Left ventricle myocardium superior (tissue), 1 donor: ENCODE results near the gene OGFOD1. TPM values are rescaled to one million over a fixed set of nuclear protein-coding genes. Genes with fewer than 3 reads are reported as not detected.
A peak's percentile ranks its signal among the peaks of the same experiment; 100 is the strongest.

ENCODE experiments used
- ATAC-seq: fragments of 200-7000 bp; cut with Tn5 transposase; one replicate; pipeline ENCODE4 v1.9.1; 2020; ENCODE audit warnings: mild to moderate bottlenecking, moderate library complexity
- DNase-seq: peaks from one replicate; pipeline ENCODE4 v3.0.0-alpha.2; 2020
- intact Hi-C: fragments of 100-400 bp; cut with micrococcal nuclease; formaldehyde crosslinking; loops from one replicate; pipeline ENCODE4 v1.11.0; 2022
- total RNA-seq: library from RNA; stranded (reverse); fragmentation: NEBNext Ultra II Directional; extraction: Animal tissue kit (Norgen Biotek cat#: 25700); gene quantifications from one replicate; pipeline ENCODE4 v1.2.1, GENCODE V29; 2021
- donor health status: DM: no; HTN: yes; CAD: no; lungs with severe emphysema.

Gene OGFOD1
- total RNA-seq, 1 donor from 2014 or later, result 27.1 TPM

DNA sequence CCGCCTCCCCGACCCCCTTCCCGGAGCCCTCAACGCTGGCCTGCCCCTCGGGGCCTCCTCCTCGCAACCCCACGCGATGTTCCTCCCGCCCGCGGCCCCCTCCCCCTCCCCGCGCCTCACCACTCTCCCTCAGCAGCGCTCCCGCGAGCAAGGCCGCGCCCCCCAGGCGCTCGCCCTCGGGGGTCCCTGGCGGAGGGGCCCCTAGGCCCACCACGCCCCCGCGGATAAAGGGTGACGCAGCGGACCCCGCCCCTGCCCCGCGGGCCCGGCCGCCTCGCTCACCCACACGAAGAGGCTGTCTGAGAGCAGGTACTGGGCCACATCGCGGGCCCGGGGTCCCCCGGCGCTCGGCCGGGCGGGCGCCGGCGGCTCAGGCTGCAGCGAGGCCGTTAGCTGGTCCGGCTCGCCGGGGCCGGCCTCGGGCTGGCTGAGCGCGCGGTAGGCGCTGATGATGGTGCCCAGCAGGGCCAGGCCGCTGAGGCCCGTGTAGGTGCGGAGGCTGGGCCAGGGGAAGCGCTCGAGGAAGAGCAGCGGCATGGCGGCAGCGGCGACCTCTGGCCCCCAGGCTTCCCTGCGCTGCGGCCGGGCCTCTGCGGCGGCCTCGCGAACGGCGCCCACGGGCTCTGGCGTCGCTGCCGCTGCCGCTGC is 26.4 kb upstream of the OGFOD1 start:
- intact Hi-C loops, result no loop called here
- DNase-seq (peak; percentile 58), ATAC-seq (peak; percentile 40)

DNA sequence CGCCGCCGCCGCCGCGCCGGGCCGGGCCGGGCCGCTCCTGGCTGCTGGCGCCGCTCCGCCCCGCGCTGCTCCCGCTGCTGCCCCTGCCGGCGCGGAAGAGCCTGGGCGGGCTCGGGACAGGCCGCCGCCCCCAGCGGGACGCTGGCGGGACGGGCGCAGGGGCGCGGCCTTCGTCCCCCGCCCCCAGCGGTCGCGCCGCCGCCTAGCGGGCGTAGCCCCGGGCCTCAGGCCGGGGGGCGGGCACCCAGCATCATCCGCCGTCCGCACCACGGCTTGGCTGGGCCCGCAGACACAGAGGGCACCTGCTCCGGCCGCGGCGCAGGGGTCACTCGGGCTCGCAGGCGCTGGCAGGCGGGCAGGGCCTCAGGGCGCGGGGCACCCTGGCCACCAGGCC is 25.9 kb upstream of the OGFOD1 start, which contains the start of gene AMFR:
Gene AMFR (minus strand): TSS at position 107 of the 394 bp plus-strand sequence. CDS start 218 bp downstream, outside the sequence.
- peak; percentile 89 for DNase-seq
- ATAC-seq, result peak; percentile 97
- intact Hi-C loops, result no loop called here

DNA sequence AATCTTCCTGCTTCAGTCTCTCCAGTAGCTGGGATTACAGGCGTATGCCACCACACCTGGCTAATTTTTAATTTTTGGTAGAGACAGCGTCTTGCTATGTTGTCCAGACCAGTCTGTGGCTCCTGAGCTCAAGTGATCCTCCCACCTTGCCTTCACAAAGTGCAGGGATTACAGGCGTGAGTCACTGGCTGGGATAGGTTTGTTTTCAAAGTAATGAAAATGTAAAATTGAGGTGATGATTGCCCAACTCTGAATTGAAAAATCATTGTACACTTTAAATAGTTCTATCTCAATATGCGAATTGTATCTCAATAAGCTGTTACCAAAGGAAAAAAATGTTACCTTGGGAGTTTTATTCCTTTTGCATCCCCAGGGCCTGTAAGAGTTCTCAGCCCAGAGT is 24.8 kb upstream of the OGFOD1 start:
- no peak for ATAC-seq
- DNase-seq, result no peak
- intact Hi-C loops, result no loop called here

DNA sequence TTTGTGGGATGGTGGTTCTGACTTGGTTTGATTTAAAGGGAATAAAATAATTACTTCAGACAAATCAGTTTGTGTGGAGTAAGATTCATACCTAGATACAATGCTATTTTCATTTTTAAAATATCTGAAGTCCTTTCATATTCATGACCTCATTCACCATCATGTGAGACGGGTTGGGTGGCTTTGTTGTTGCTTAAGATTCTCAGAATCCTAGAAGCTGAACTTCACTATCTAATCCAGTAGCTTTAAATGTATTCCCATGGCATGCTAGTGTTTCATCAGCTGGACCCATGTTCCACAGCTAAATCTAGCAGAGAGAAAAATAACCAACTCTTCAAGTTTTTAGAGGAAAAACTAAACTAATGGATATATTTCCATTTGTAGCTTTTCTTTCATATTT is 23.3 kb upstream of the OGFOD1 start:
- DNase-seq (no peak), ATAC-seq (no peak)
- intact Hi-C loops, result no loop called here

DNA sequence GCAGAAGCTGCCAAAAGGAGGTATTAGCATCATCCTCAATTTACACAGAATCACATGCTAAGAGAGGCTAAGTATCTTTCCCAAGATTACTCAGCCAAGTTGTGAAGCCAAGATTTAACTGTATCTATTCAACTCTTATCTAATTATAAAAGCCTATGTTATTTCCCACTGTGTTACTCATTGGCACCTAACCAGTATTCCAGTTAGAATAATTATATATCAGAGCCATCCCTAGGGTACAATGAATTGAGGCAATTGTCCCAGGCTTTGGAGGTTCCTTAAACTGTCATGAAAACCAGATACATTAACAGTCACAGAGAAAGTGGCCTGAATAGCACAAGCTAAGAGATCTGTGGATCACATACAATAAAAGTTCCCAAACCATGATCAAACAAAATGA is 15.1 kb upstream of the OGFOD1 start:
- no peak for ATAC-seq
- DNase-seq, result no peak

DNA sequence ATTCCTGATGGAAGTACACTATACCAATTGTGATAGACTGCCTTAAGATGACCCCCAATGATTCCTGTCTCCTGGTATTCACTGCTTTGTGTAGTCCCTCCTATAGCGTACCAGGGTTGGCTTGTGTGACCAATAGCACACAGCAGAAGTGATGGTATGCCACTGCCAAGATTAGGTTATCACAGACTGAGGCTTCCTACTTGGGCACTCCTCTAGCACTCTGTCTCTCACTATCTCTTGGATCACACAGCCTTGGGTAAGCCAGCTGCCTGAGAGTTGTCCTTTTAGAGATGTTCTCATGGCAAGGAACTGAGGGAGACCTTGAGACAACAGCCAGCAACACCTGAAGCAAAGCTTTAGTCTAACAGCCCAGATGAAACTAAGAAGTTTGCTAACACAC is 13.3 kb upstream of the OGFOD1 start:
- ATAC-seq (no peak), DNase-seq (no peak)
- intact Hi-C loops, result no loop called here

More for the DNA sequence above, 15.1 kb upstream of the OGFOD1 start:
- intact Hi-C loops, result no loop called here

DNA sequence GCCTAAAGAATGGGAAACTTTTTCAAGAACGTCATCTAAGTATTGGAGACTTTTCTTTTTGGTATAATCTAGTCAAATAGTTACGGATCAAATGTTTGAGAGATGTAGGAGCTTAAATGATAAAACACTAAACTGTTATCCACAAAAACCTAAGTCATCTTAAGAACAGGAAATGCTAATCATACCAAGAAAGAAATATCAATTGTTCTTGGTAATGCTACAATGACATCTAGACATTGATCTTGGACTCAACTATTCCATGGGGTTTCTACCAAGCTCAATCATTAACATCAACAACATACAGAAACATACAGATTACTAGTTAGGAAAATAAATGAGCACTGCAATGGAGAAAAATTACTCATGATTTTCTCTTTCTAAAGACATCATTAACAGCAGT is 4.1 kb upstream of the OGFOD1 start:
- ATAC-seq, result no peak
- no peak for DNase-seq
- intact Hi-C loops, result no loop called here

DNA sequence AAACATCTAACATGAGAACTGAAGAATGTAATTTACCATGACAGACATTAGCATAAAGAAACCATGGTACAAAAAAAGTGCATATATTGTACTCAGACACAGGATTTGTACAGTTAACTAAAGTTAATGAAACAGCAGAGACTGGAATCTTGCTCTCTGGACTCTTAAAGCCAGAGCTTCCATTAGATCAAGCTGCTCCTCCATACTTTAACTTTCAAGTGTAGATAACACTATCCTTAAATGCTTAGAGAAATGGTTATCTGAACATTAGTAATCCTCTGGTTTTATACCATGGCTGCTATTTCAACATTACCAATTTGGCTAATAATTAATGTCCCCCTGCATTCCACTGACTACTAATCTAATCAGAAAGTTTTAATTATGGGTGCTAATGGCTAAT is 3.3 kb upstream of the OGFOD1 start:
- ATAC-seq, result no peak
- intact Hi-C loops, result no loop called here
- DNase-seq, result no peak

DNA sequence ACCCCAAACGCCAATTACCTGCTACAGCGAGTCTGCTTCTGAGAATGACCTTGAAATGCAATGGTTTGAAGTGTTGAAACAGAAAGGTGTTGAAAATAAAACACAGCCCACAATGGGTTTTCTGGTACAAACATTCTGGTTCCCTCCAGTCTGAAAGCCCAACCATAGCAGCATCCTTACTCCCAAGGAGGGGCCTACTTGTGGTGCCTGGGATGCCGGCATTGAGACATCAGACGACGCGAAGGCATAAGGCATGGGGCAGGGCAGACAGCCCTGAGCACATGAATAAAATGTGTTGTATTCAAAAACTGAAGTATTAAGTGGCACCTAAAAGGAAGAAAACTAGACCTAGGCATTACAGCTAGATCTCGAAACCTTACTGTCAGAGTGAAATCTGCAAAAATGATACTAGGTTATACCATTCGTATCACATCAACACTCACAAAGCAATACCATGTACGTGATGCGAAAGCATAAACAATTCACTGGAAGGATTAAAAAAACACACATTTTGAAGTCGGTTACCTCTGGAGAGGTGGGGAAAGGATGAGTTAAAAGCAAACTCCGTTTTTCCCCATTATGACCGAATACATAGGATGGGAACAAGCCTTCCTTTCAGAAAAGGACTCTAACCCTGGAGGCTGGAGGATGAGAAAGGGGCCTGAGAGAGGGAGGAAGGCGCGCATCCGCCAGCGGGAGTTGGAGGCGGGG is 924 bp upstream of the OGFOD1 start:
- DNase-seq, result no peak
- peak; percentile 17 for ATAC-seq
- intact Hi-C loops, result no loop called here

DNA sequence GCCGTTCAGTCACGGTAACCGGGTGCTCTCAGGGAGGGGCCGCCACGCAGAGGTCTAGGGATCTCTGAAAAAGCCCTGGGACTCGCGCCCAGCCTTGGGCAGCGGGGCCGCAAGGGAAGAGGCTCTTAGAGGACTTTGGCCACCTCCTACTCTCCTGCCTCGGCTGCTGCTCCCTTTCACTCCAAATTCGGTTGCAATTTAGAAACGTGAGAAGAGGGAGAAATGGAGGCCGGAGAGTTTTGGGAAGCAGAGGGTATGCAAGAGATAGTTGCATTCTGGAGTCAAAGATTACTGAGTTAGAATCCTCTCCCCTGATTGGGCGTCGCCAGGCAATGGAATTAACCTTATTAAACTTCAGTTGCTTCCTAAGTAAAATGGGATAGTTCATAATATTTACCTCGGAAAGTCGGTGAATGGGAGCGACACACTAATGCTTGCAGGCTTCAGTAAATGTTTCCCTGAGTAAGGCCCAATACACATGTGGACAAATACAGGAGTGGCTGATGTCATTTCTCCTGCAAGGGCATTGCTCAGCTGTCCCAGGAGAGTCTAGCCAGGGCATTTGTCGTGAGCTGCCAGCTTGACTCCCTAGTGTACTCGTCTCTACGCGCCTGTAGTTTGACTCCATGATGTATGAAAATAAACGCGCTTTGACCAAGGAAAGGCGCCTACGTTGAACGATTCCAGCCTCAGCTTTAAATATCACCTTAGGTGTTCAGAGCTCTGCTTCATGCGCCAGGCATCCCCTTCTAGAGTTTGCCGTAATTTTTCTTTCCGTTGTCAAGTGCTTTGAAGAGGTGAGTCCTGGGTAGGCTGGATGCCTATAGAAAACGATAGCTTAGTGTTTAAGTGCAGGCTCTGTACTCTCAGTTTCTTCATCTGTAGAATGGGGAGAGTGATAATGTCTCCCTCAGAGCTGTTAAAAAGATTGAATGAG is 667 bp downstream of the OGFOD1 start:
- intact Hi-C loops, result no loop called here
- DNase-seq, result peak; percentile 34
- peak; percentile 71 for ATAC-seq

DNA sequence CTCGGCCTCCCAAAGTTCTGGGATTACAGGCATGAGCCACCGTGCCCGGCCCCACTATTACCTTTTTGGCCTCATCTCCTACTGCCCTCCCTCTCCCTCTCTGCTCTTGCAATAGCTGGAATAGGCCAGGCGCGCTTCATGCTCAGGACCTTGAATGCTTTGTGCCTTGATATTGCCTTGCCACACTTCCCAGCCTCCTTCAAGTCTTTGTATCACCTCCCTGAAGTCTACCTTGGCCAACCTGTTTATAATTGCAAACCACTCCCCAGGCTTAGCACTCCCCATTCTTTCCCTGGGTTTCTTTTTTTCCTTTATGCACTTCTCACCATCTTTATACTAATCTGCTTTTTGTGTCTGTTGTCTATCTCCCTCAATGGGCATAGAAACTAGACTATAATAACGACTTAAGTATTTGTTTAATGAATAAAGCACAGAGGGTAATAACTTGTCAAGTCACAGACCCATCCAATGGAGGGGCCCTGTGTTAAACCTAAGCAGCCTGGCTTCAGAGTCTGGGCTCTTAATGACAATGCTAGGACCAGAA is 6.6 kb downstream of the OGFOD1 start:
- DNase-seq (no peak), ATAC-seq (no peak)
- intact Hi-C loops, result no loop called here

DNA sequence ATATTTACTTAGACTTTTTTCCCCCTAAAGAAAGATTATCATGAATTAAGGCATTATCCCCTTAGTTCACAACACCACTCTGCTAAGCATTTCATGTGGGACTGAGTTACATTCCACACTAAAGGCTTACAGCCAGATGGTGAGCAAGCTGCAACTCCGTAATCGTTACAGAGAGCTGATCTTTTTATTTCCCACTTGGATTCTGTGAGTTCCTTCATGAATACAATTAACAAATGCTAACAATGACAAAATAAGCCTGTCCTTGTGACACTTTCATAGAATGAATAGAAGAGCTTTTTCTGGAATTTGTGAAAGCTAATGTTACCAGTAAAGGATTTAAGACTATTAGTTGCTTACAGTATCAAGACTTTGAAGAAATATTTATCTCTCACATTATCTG is 8.7 kb downstream of the OGFOD1 start:
- intact Hi-C loops, result no loop called here
- ATAC-seq, result no peak
- DNase-seq, result no peak

DNA sequence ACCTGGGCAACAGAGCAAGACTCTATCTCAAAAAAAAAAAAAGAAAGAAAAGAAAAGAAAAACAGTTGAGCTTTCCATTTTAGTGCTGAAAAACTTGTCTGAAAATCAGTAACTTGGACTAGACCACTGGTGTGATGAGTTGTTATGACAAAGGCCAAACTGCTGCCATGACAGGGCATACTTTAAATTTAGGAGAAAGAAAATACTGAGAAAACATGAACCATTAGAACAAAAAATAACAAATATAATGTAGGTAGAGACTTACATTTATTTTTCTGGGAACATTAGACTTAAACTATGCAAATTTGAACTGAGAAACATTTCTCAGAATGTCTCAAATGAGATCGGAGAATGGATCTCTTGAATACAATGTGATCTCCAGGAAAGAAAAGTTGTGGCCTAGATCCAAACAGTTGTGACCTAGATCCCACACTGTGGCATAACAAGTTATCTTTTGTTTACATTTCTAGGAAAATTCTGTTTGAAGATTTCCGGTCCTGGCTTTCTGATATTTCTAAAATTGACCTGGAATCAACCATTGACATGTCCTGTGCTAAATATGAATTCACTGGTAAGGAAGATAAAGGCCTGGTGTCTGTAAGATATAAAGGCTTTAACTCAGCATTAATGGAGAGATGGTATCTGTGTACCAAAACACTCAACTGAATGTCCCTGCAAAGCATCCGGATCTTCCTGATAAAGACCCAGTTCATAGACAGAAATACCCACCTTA is 10.9 kb downstream of the OGFOD1 start:
- ATAC-seq, result no peak
- no peak for DNase-seq
- intact Hi-C loops, result no loop called here

DNA sequence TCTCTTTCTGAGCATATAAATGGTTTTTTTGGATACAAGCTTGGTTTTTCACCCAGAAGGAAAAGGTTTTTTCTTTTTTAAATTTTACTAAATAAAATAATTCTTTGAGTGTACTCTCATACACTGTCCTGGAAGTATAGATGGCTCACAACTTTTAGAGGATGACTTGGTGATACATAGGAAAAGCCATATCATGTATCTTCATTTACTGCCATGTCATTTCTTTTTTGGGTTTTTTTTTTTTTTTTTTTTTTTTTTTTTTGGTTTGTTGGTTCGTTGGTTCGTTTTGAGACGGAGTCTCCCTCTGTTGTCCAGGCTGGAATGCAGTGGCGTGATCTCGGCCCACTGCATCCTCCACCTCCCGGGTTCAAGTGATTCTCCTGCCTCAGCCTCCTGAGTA is 11.8 kb downstream of the OGFOD1 start:
- ATAC-seq (no peak), DNase-seq (no peak)
- intact Hi-C loops, result no loop called here

DNA sequence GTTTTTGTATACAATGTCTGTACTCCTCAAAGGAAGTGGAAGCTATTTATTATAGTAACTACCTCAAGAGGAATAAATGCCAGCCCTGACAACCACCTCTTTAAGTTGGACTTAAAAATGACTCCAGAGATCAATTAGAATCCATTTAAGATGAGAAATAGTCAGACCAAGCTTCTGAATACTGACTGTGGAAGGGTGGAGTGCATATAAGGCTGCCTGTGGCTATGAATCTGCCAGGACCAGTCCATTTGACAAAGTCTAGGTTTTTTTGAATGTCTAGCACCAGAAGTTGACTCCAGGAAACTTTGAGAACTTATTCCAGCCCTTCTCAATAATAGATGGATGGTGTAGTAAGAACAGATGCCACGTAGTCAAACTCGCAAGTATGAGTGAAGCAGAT is 15.0 kb downstream of the OGFOD1 start:
- intact Hi-C loops, result no loop called here
- no peak for ATAC-seq
- no peak for DNase-seq

DNA sequence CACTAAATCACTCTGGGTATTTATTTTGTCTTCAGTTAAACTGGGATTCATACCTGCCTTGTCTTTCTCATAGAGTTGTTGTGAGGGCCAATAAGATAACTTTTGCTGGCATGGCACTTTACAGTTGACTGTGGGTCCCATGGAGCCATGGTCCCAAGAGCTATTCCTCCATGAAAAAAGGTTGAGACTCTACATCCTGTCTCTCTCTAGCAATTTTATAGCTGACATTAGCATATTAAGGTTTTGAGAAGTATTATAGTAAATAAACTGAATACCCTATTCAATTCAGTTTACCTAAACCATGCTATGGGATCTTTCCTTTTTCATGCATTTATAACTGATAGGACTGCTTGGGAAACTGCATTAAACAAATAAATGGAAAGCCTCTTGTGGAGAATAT is 17.4 kb downstream of the OGFOD1 start:
- intact Hi-C loops, result no loop called here
- ATAC-seq (no peak), DNase-seq (no peak)

DNA sequence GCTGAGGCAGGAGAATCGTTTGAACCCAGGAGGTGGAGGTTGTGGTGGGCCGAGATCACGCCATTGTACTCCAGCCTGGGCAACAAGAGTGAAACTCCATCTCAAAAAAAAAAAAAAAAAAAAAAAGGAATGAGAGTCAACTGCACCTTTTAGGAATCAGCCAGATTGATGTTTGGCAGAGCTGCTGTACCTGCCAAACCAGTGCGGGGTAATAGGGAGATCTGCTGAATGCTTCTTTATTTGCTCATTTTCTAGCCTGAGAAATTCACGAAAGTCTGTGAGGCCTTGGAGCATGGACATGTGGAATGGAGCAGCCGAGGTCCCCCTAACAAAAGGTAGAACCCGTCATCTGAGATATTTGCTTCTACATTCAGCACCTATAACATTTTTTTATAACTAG is 18.4 kb downstream of the OGFOD1 start:
- intact Hi-C loops, result no loop called here
- no peak for DNase-seq
- no peak for ATAC-seq

DNA sequence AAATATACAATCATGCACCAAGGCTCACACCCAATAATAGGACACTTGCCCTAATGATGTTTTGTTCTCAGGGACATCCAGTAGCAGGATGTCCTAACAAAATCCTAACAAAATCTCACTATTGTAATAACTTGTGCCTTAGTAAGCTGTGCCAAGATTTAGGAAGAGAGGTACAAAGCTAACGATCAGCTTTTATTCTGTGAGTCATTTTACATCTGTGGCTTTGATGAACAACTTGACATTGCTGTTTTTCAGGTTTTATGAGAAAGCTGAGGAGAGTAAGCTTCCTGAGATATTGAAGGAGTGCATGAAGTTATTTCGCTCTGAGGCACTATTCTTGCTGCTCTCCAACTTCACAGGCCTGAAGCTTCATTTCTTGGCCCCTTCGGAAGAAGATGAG is 18.9 kb downstream of the OGFOD1 start:
- DNase-seq (no peak), ATAC-seq (no peak)
- intact Hi-C loops, result no loop called here

DNA sequence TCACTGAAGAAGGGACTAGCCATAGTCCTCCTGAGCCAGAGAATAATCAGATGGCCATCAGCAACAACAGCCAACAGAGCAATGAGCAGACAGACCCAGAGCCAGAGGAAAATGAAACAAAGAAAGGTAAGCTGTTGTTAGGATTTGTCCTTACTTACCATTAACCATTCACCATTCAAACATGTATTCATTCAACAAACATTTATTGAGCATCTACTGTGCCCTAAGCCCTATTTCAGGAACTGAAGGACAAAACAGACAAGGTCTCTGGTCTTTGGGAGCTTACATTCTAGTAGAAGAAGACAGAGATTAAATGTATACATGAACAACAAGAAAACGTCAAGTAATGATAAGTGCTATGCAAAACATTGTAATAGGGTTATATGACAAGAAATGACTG is 19.3 kb downstream of the OGFOD1 start:
- intact Hi-C loops, result no loop called here
- DNase-seq (no peak), ATAC-seq (no peak)
